ENCODE measurements around the gene STK24.

GRCh38 chr13:98577836-98578285, 954 bp upstream of the STK24 start:
- TF ChIP-seq MAFK (IDR thresholded peaks at IDR 0.05; ENCODE audit: partially characterized antibody) (no peak), ZC3H11A (IDR thresholded peaks at IDR 0.05) (no peak), POLR2A (IDR thresholded peaks at IDR 0.05; ENCODE audit: low read length) (no peak), CTCF (IDR thresholded peaks at IDR 0.05) (no peak), BHLHE40 (IDR thresholded peaks at IDR 0.05; ENCODE audit: low read depth, low read length) (no peak), PHF8 (IDR thresholded peaks at IDR 0.05; ENCODE audit: borderline replicate concordance, low read depth) (no peak), MAZ (IDR thresholded peaks at IDR 0.05; ENCODE audit: borderline replicate concordance, low read depth, low read length) (no peak), ELK1 (IDR thresholded peaks at IDR 0.05; ENCODE audit: low read depth, low read length) (no peak), CEBPB (IDR thresholded peaks at IDR 0.05) (no peak), USF2 (IDR thresholded peaks at IDR 0.05) (no peak), EP300 (IDR thresholded peaks at IDR 0.05) (no peak), HOXA7 (CRISPR knock-in tag; IDR thresholded peaks at IDR 0.05) (no peak)

All from A549 (cell line).